Stimulated activated CD8-positive, alpha-beta memory T cell treated with anti-CD3 and anti-CD28 coated beads, Interleukin-15, amount 100 ng/mL, for 4 hours (primary cell): ENCODE measurements around the gene ERLIN1.

ENCODE experiments used
- DNase-seq, 2 donors: peaks; one replicate each; pipeline ENCODE4 v3.0.0-alpha.2; 2020; ENCODE audit warnings: low read depth in 2 of 2

Gene ERLIN1

GRCh38 chr10:100172349-100172748 is 13.5 kb downstream of the ERLIN1 start:
- no peak for DNase-seq

GRCh38 chr10:100168313-100168643 is 17.6 kb downstream of the ERLIN1 start:
- DNase-seq: no peak

GRCh38 chr10:100167553-100168312 is 18.1 kb downstream of the ERLIN1 start:
- DNase-seq: no peak

DNA sequence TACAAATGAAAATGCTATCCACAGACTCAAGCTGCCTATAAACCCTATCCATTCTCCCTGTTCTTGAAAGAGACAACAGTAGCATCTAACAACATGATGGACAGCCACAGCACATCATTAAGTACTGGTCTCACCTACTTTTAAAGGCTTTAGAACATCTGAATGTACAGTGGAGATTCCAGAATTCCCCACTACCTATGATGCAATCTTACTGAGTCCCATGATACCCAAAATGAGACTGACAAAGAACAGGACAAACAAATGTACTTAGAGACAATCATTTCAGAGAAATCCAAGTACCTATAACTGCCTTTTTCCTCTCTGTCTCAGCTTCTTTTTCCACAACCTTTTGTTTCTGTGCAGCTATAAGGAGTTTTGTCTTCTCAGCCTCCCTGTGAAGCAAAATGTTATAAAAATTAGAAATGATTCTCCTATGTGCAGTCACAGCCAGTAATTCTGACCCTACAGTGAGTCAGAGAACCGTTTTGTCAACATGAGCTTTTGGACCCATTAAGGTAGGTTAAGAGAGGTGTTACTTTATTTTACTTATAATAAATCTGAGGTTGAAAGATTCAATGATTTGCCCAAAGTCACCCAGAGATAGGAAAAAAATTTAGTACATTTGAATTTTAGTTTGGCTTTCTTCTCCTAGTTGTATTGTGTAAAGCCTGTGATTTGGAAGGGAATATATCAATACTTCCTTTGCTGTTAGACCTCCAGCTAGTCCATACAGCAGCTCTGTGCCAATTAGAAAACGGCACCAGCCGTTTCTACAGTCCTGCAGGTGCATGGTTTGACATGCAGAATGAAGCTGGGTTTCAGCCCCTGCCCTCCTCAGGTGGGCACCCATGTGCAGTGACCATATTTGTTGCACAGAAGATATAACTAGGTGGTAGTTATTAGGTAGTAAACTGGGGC is 21.9 kb downstream of the ERLIN1 start:
- DNase-seq: no peak

- DNase-seq: no peak
These were observed 23.1 kb downstream of the ERLIN1 start for GRCh38 chr10:100162696-100163095.

GRCh38 chr10:100158044-100158805 is 27.6 kb downstream of the ERLIN1 start:
- DNase-seq: no peak

DNA sequence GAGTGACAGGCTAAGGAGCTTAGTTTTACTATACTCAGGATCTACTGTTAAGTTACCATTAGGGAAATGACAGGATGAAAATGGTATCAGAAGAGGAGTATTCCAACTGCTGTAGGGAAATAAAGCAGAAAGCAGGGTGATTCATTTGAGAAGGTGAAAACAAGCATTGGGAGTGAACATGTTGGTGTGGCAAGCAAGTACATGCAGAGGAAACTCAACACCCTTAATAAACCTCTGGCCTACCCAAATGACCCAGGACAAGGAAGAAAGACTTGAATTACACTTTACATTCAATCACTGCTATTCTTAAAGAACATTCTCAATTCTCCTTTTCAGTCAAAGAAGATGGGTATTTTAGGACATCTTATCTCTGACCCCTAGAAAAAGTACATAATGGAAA is 28.7 kb downstream of the ERLIN1 start:
- no peak for DNase-seq

DNA sequence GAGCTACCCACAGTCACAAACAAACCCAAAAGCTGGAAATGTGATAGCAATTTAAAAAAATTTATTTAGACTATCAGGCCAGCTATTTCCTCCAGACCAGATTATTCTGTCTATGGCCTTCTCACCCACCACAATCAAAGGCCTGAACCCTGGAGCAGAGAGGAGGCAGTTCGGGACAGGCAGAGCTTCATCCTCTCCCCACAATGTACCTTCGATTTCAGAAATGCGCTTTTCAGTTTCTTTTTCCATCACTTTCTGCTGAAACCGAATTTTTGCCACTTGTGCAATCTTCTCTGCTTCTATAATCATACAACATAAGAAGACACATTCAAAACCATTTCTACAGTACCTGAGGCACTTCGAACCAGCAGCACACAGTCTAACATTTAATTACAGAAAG is 29.9 kb downstream of the ERLIN1 start:
- DNase-seq: no peak

GRCh38 chr10:100154666-100155065 is 31.2 kb downstream of the ERLIN1 start:
- no peak for DNase-seq

GRCh38 chr10:100153239-100153825 is 32.5 kb downstream of the ERLIN1 start:
- DNase-seq: no peak

- DNase-seq: no peak
These were observed 34.0 kb downstream of the ERLIN1 start for GRCh38 chr10:100151723-100152300.

- no peak for DNase-seq
These were observed 37.2 kb downstream of the ERLIN1 start for GRCh38 chr10:100148353-100149211.

GRCh38 chr10:100146875-100147650 is 38.8 kb downstream of the ERLIN1 start:
- no peak for DNase-seq

DNA sequence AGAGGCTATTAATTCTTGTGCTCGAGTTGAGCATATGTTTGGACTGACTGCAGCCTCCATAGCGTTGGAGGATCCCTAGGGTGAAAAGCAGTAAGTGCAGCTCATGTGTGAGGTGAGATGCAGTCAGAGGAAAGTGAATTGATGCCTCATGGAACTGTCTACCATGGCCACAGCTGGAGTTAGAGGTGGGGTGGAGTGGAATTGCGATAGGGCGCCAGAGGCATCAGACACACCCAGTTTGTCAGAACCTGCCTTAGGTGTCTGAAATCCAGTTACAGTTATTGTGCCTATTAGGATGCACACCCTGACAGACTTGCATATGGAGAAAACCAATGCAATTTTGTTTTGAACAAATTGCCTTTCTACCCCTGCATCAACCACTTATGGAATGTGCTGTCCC is 39.4 kb downstream of the ERLIN1 start:
- DNase-seq: no peak

- no peak for DNase-seq
These were observed 42.1 kb downstream of the ERLIN1 start for GRCh38 chr10:100143756-100144155.

- no peak for DNase-seq
These were observed 44.3 kb downstream of the ERLIN1 start for GRCh38 chr10:100141446-100142087.

DNA sequence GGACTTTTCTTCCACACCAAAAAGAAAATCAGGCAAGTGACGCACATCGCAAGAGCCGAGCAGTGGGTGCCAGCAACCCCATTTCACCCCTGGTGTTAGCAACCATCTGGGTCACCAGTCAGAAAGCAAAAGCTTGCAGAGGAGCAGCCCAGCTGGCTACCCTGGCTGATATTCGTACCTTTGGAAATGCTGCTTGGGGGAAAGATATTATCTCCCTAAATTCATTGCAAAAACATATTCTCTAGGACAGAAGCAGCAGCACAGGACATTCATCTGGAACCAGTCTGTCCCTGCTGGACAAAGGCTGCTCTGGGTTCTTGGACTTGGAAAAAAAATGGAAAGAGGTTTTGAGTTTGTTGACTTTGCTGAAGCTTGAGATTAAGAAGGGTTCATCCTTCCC is 45.8 kb downstream of the ERLIN1 start:
- no peak for DNase-seq

- DNase-seq: no peak
These were observed 46.8 kb downstream of the ERLIN1 start for GRCh38 chr10:100138921-100139496.

DNA sequence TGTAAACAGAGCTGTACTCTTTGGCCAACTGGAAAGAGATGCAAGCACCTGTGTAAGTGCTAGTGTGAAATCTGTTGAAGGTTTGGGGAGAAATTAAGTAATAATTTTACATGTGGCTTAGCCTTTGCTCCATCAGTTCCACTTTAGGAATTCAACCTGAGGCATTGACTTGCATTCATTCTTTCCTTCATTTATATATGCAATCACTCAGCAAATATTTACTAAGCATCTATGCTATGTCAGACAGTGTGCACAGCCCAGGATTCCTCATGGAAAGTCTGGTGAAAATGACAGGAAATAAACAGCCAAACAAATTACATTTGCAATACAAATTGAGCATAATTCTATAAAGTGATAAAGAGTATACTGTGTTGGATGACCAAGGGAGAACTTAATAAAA is 50.3 kb downstream of the ERLIN1 start:
- DNase-seq: no peak
